HepG2 (cell line): ENCODE data around the gene SYT9. TPM values are rescaled to one million over a fixed set of nuclear protein-coding genes. Genes with fewer than 3 reads are reported as not detected.

Source experiments
- ATAC-seq: fragments of 200-7000 bp; cut with Tn5 transposase; 3 replicates; pipeline ENCODE4 v1.9.1; 2020; ENCODE audit warnings: mild to moderate bottlenecking, moderate library complexity
- BruUV-seq: library from RNA; stranded (reverse); fragments of 400-500 nt; replicated peaks from 2 replicates; lab custom pipeline; 2021; lab: Mats Ljungman, UMichigan
- CTCF ChIA-PET: fragments of 300-600 bp; formaldehyde crosslinking; extraction: SDS; loops from one replicate; lab custom pipeline; 2021; ENCODE audit warnings: low total read pairs, inconsistent platforms, low intra/inter-chr PET ratio; lab: Yijun Ruan, JAX
- POLR2A ChIA-PET: fragments of 350-600 bp; sonication (Branson Sonifier 250); formaldehyde crosslinking; loops from one replicate; lab custom pipeline; 2020; ENCODE audit warnings: antibody characterized with exemption, inconsistent platforms; lab: Yijun Ruan, JAX
- DNase-seq: peaks from one replicate; pipeline ENCODE4 v3.0.0-alpha.2; 2015; ENCODE audit warnings: low spot score
- FAIRE-seq: peaks from 3 replicates; lab custom pipeline; 2011; peaks lifted over from hg19 to GRCh38; lab: Jason Lieb, UNC
- H2AFZ ChIP-seq: one replicate; pipeline ENCODE4 v1.6.1; 2011; ENCODE audit warnings: low read length, inconsistent platforms
- H3K27ac ChIP-seq: fragments of 300-600 bp; 3 replicates; pipeline ENCODE4 v1.8.0; 2011; ENCODE audit warnings: mixed run types, mild to moderate bottlenecking, mixed read lengths, low read length, inconsistent platforms; ENCODE audit not compliant: insufficient read depth; ENCODE audit errors: extremely low read length
- H3K27me3 ChIP-seq, 2 experiments: fragments of 200-600 bp in 1 of 2; 2 replicates in 1 of 2; 3 replicates in 1 of 2; pipeline versions ENCODE4 v1.6.0 to v1.8.0; 2011; ENCODE audit warnings: low read length in 2 of 2, mild to moderate bottlenecking in 2 of 2, moderate library complexity in 2 of 2, inconsistent platforms in 1 of 2; ENCODE audit not compliant: insufficient read depth in 2 of 2, control insufficient read depth in 1 of 2
- H3K36me3 ChIP-seq, 2 experiments: fragments of 200-600 bp in 1 of 2; replicated peaks in 1 of 2; 2 replicates in 1 of 2; 3 replicates in 1 of 2; pipeline versions ENCODE4 v1.5.1 to v1.8.0; 2011; ENCODE audit warnings: low read length in 2 of 2, inconsistent platforms in 1 of 2; ENCODE audit not compliant: insufficient read depth in 2 of 2, control insufficient read depth in 1 of 2
- H3K4me1 ChIP-seq: 2 replicates; pipeline ENCODE4 v1.5.1; 2012; ENCODE audit warnings: low read length, inconsistent platforms; ENCODE audit not compliant: insufficient read depth
- H3K4me2 ChIP-seq: 2 replicates; pipeline ENCODE4 v1.6.0; 2011; ENCODE audit warnings: low read depth, low read length, inconsistent platforms
- H3K4me3 ChIP-seq, 3 experiments: fragments of 200-600 bp in 1 of 3; sonication (generic), shearing (Covaris generic) in 1 of 3; replicated peaks in 1 of 3; 2 replicates each; pipeline ENCODE4 v1.5.1; 2011 to 2016; ENCODE audit warnings: low read length in 3 of 3, inconsistent platforms in 2 of 3, low read depth in 2 of 3, mild to moderate bottlenecking in 2 of 3, control low read depth in 1 of 3, mixed read lengths in 1 of 3; ENCODE audit not compliant: insufficient read depth in 1 of 3
- H3K79me2 ChIP-seq: one replicate; pipeline ENCODE4 v1.6.1; 2011; ENCODE audit warnings: low read length, inconsistent platforms; ENCODE audit not compliant: insufficient read depth
- H3K9ac ChIP-seq: 2 replicates; pipeline ENCODE4 v1.6.0; 2011; ENCODE audit warnings: mild to moderate bottlenecking, low read depth, low read length, inconsistent platforms; ENCODE audit not compliant: insufficient read depth
- H3K9me3 ChIP-seq: 2 replicates; pipeline ENCODE4 v1.5.1; 2012; ENCODE audit warnings: mild to moderate bottlenecking, low read length
- H4K20me1 ChIP-seq: 2 replicates; pipeline ENCODE4 v1.6.0; 2011; ENCODE audit warnings: inconsistent platforms, mild to moderate bottlenecking, low read length, moderate library complexity; ENCODE audit not compliant: insufficient read depth
- CC2D1A ChIP-seq: sonication (generic); formaldehyde crosslinking; IDR thresholded peaks from 2 replicates; pipeline ENCODE4 v1.8.1; 2023; ENCODE audit warnings: mild to moderate bottlenecking, missing genetic modification reagents
- GLMP ChIP-seq: sonication (generic); formaldehyde crosslinking; IDR thresholded peaks from 2 replicates; pipeline ENCODE4 v1.9.0; 2021; ENCODE audit warnings: missing genetic modification reagents, mild to moderate bottlenecking, borderline replicate concordance
- RFX1 ChIP-seq: fragments of 450-650 bp; IDR thresholded peaks from 2 replicates; pipeline ENCODE4 v1.6.1; 2017
- SMYD3 ChIP-seq: sonication (generic); formaldehyde crosslinking; IDR thresholded peaks from 2 replicates; pipeline ENCODE4 v1.8.1; 2023; ENCODE audit warnings: mild to moderate bottlenecking, missing genetic modification reagents
- SNAPC2 ChIP-seq: sonication (generic); formaldehyde crosslinking; IDR thresholded peaks from 2 replicates; pipeline ENCODE4 v1.8.1; 2022; ENCODE audit warnings: mild to moderate bottlenecking, missing genetic modification reagents
- TRAFD1 ChIP-seq: sonication (generic); formaldehyde crosslinking; IDR thresholded peaks from 2 replicates; pipeline ENCODE4 v1.5.1; 2020; ENCODE audit warnings: missing genetic modification reagents, mild to moderate bottlenecking, borderline replicate concordance
- XRCC5 ChIP-seq: fragments of 200-400 bp; formaldehyde crosslinking; optimal IDR thresholded peaks from 2 replicates; pipeline ENCODE3; 2017; ENCODE audit warnings: mild to moderate bottlenecking, low read length
- ZBTB46 ChIP-seq: sonication (generic); formaldehyde crosslinking; IDR thresholded peaks from 2 replicates; pipeline ENCODE4 v1.4.0; 2020; ENCODE audit warnings: mild to moderate bottlenecking, missing genetic modification reagents, borderline replicate concordance
- ZNF543 ChIP-seq: sonication (generic); formaldehyde crosslinking; IDR thresholded peaks from 2 replicates; pipeline ENCODE4 v1.4.0; 2020; ENCODE audit warnings: mild to moderate bottlenecking, missing genetic modification reagents
- ZNF672 ChIP-seq: sonication (generic); formaldehyde crosslinking; IDR thresholded peaks from 2 replicates; pipeline ENCODE4 v1.8.1; 2022; ENCODE audit warnings: missing genetic modification reagents
- ZNF75D ChIP-seq: sonication (generic); formaldehyde crosslinking; IDR thresholded peaks from 2 replicates; pipeline ENCODE4 v1.8.1; 2023; ENCODE audit warnings: missing genetic modification reagents, mild to moderate bottlenecking, borderline replicate concordance
- in situ Hi-C: cut with HindIII; loops from 2 replicates; pipeline ENCODE4 v1.10.0; 2017; ENCODE audit warnings: low pct_unique_long_range_greater_than_20kb; ENCODE audit not compliant: extremely low pct_ligation_motif_present
- intact Hi-C: fragments of 100-400 bp; cut with micrococcal nuclease; formaldehyde crosslinking; loops from one replicate; pipeline ENCODE4 v1.10.0; 2022; ENCODE audit not compliant: unreplicated experiment
- polyA plus RNA-seq, 8 experiments: library from polyadenylated mRNA; depleted of rRNA in 3 of 8; stranded (reverse) in 7 of 8; unstranded in 1 of 8; fragments of >200 nt; fragmentation: Illumina TruSeq in 4 of 8; extraction: Trizol in 4 of 8; gene quantifications; 2 replicates each; pipeline versions ENCODE4 v1.2.1 to v1.2.3, GENCODE V29; 2011 to 2016; ENCODE audit warnings: low read depth in 4 of 8, missing spikeins in 1 of 8, mixed read lengths in 1 of 8; ENCODE audit not compliant: insufficient read depth in 1 of 8
- total RNA-seq, 5 experiments: library from RNA; depleted of rRNA; stranded (reverse); fragments of >200 nt; fragmentation: Illumina TruSeq; extraction: Trizol; gene quantifications; 2 replicates each; pipeline ENCODE4 v1.2.3, GENCODE V29; 2016; ENCODE audit warnings: low read depth in 1 of 5

The SYT9 gene
- total and polyA plus RNA-seq, 2 of the 13 experiments (the other 11 are each of a cell fraction or from before 2014, with no cell fraction given), result not detected

GRCh38 chr11:7275133-7275532, 23.4 kb downstream of the SYT9 start:
- ATAC-seq, result no peak
- in situ Hi-C loops (no loop called here), intact Hi-C loops (no loop called here)
- ChIA-PET CTCF (no interaction called here), POLR2A (no interaction called here)
- Histone ChIP-seq H3K36me3 (no peaks in the 10 kb centered on the region), H3K9me3 (no peaks in the 10 kb centered on the region), H2AFZ (no peak overlapping the region), H4K20me1 (no peaks in the 10 kb centered on the region), H3K27me3 (no peaks in the 10 kb centered on the region), H3K4me1 (no peaks in the 10 kb centered on the region), H3K9ac (no peak overlapping the region), H3K27ac (no peak overlapping the region), H3K79me2 (no peaks in the 10 kb centered on the region), H3K4me3 (no peak overlapping the region), H3K4me2 (no peak overlapping the region)
- FAIRE-seq, result no peak
- BruUV-seq, result no TSS peak
- TF ChIP-seq ZNF75D, result no peak
- no peak for TF ChIP-seq SMYD3 (CRISPR knock-in tag)
- TF ChIP-seq ZBTB46 (CRISPR knock-in tag), result no peak
- TF ChIP-seq ZNF543 (CRISPR knock-in tag), result no peak
- TF ChIP-seq TRAFD1, result no peak
- TF ChIP-seq RFX1, result no peak
- no peak for TF ChIP-seq XRCC5
- no peak for TF ChIP-seq ZNF672
- TF ChIP-seq GLMP (CRISPR knock-in tag), result no peak
- TF ChIP-seq SNAPC2 (CRISPR knock-in tag), result no peak
- TF ChIP-seq CC2D1A (CRISPR knock-in tag), result no peak
- no peak for DNase-seq
